ENCODE data around the gene GOLGA2.
"Not testable (repeated sequence)": the region's sequence is repeated elsewhere in the genome, so short reads cannot be mapped to it uniquely, and the experiment has no call there.

The GOLGA2 gene

GRCh38 chr9:128285033-128285784 is 9.4 kb upstream of the GOLGA2 start:
- no peak overlapping the region for H3K4me2 ChIP-seq (ENCODE audit: low read depth, low read length, poor library complexity, severe bottlenecking)

GRCh38 chr9:128282500-128282899 is 6.7 kb upstream of the GOLGA2 start:
- Histone ChIP-seq H3K27ac (ENCODE audit: low read depth, low read length) (no peak overlapping the region), H3K9me3 (ENCODE audit: insufficient read depth, low read length) (no peaks in the 10 kb centered on the region), H4K20me1 (ENCODE audit: low read depth, low read length) (no peaks in the 10 kb centered on the region), H3K9ac (ENCODE audit: low read length) (no peak overlapping the region), H3K4me2 (ENCODE audit: low read depth, low read length, poor library complexity, severe bottlenecking) (no peak overlapping the region), H3K36me3 (ENCODE audit: low read length) (no peaks in the 10 kb centered on the region), H2AFZ (ENCODE audit: low read depth, low read length, severe bottlenecking) (no peak overlapping the region), H3K9me2 (replicated peaks; ENCODE audit: insufficient read depth, low read length) (no peaks in the 10 kb centered on the region), H3F3A (ENCODE audit: insufficient read depth) (no peaks in the 10 kb centered on the region), H3K27me3 (ENCODE audit: low read length) (no peaks in the 10 kb centered on the region), H3K79me2 (ENCODE audit: insufficient read depth, low read length) (no peaks in the 10 kb centered on the region), H3K4me3 (ENCODE audit: insufficient read depth, low read length, poor library complexity, severe bottlenecking) (no peak overlapping the region)
- TF ChIP-seq CTCF (IDR thresholded peaks at IDR 0.05; ENCODE audit: insufficient read depth, low read length, poor library complexity, severe bottlenecking) (no peak), EZH2phosphoT487 (conservative IDR thresholded peaks at IDR 0.05; ENCODE audit: low read length) (no peak)

More at GRCh38 chr9:128285033-128285784, 9.4 kb upstream of the GOLGA2 start:
- no peaks in the 10 kb centered on the region for H3K36me3 ChIP-seq (ENCODE audit: low read length)
- no peak overlapping the region for H2AFZ ChIP-seq (ENCODE audit: low read depth, low read length, severe bottlenecking)
- H3F3A ChIP-seq (ENCODE audit: insufficient read depth), result no peaks in the 10 kb centered on the region
- no peaks in the 10 kb centered on the region for H3K79me2 ChIP-seq (ENCODE audit: insufficient read depth, low read length)
- H3K9me3 ChIP-seq (ENCODE audit: insufficient read depth, low read length), result no peaks in the 10 kb centered on the region
- no peaks in the 10 kb centered on the region for H3K9me2 ChIP-seq (replicated peaks; ENCODE audit: insufficient read depth, low read length)
- no peaks in the 10 kb centered on the region for H4K20me1 ChIP-seq (ENCODE audit: low read depth, low read length)
- H3K27ac ChIP-seq (ENCODE audit: low read depth, low read length), result no peak overlapping the region
- no peak for TF ChIP-seq EZH2phosphoT487 (conservative IDR thresholded peaks at IDR 0.05; ENCODE audit: low read length)
- no peak for TF ChIP-seq CTCF (IDR thresholded peaks at IDR 0.05; ENCODE audit: insufficient read depth, low read length, poor library complexity, severe bottlenecking)
- no peaks in the 10 kb centered on the region for H3K27me3 ChIP-seq (ENCODE audit: low read length)
- H3K4me3 ChIP-seq (ENCODE audit: insufficient read depth, low read length, poor library complexity, severe bottlenecking), result no peak overlapping the region
- H3K9ac ChIP-seq (ENCODE audit: low read length), result no peak overlapping the region

GRCh38 chr9:128280084-128280622 is 4.3 kb upstream of the GOLGA2 start:
- H3K4me2 ChIP-seq (ENCODE audit: low read depth, low read length, poor library complexity, severe bottlenecking), result no peak overlapping the region
- H4K20me1 ChIP-seq (ENCODE audit: low read depth, low read length), result no peaks in the 10 kb centered on the region

GRCh38 chr9:128279088-128280073 is 3.6 kb upstream of the GOLGA2 start:
- H3K9ac ChIP-seq (ENCODE audit: low read length); H3F3A ChIP-seq (ENCODE audit: insufficient read depth): not testable (repeated sequence)

More at GRCh38 chr9:128280084-128280622, 4.3 kb upstream of the GOLGA2 start:
- no peaks in the 10 kb centered on the region for H3K9me3 ChIP-seq (ENCODE audit: insufficient read depth, low read length)
- no peak overlapping the region for H3K4me3 ChIP-seq (ENCODE audit: insufficient read depth, low read length, poor library complexity, severe bottlenecking)
- H3K36me3 ChIP-seq (ENCODE audit: low read length), result no peaks in the 10 kb centered on the region
- TF ChIP-seq EZH2phosphoT487 (conservative IDR thresholded peaks at IDR 0.05; ENCODE audit: low read length) (no peak), CTCF (IDR thresholded peaks at IDR 0.05; ENCODE audit: insufficient read depth, low read length, poor library complexity, severe bottlenecking) (no peak)
- H3K79me2 ChIP-seq (ENCODE audit: insufficient read depth, low read length), result peaks cover 2% of the 10 kb centered on the region
- H3K9ac ChIP-seq (ENCODE audit: low read length), result no peak overlapping the region
- no peaks in the 10 kb centered on the region for H3F3A ChIP-seq (ENCODE audit: insufficient read depth)
- H3K27ac ChIP-seq (ENCODE audit: low read depth, low read length), result no peak overlapping the region
- no peaks in the 10 kb centered on the region for H3K9me2 ChIP-seq (replicated peaks; ENCODE audit: insufficient read depth, low read length)
- no peaks in the 10 kb centered on the region for H3K27me3 ChIP-seq (ENCODE audit: low read length)
- no peak overlapping the region for H2AFZ ChIP-seq (ENCODE audit: low read depth, low read length, severe bottlenecking)

More at GRCh38 chr9:128279088-128280073, 3.6 kb upstream of the GOLGA2 start:
- not testable (repeated sequence) for H3K27me3 ChIP-seq (ENCODE audit: low read length); H3K4me3 ChIP-seq (ENCODE audit: insufficient read depth, low read length, poor library complexity, severe bottlenecking); H3K9me2 ChIP-seq (replicated peaks; ENCODE audit: insufficient read depth, low read length); H3K4me2 ChIP-seq (ENCODE audit: low read depth, low read length, poor library complexity, severe bottlenecking); H3K36me3 ChIP-seq (ENCODE audit: low read length); H3K27ac ChIP-seq (ENCODE audit: low read depth, low read length); H2AFZ ChIP-seq (ENCODE audit: low read depth, low read length, severe bottlenecking); H3K9me3 ChIP-seq (ENCODE audit: insufficient read depth, low read length); H4K20me1 ChIP-seq (ENCODE audit: low read depth, low read length); H3K79me2 ChIP-seq (ENCODE audit: insufficient read depth, low read length)

All from SU-DHL-6 (cell line).